Ureter (tissue), 1 donor: Measurements from ENCODE around the gene ERBIN. TPM values are rescaled to one million over a fixed set of nuclear protein-coding genes. Genes with fewer than 3 reads are reported as not detected.
"Not testable (repeated sequence)": the region's sequence is repeated elsewhere in the genome, so short reads cannot be mapped to it uniquely, and the experiment has no call there.

Experiments
- DNase-seq: peaks from one replicate; pipeline ENCODE4 v3.0.0-alpha.2; 2020; ENCODE audit warnings: low spot score
- total RNA-seq: library from RNA; stranded (reverse); gene quantifications from one replicate; pipeline ENCODE4 v1.2.4, GENCODE V29; 2023
- donor health status: DM: yes; HTN: yes; CAD: no.

Gene ERBIN
- total RNA-seq, 1 donor from 2014 or later, result 101 TPM

DNA sequence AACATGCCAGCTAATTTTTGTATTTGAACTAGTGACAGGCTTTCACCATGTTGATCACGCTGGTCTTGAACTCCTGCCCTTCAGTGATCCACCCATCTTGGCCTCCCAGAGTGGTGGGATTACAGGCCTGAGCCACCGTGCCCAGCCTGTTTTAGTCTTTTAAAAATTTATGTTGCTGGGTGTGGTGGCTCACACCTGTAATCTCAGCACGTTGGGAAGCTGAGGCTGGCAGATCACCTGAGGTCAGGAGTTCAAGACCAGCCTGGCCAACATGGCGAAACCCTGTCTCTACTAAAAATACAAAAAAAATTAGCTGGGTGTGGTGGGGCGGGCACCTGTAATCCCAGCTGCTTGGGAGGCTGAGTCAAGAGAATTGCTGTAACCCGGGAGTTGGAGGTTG, 10.7 kb upstream of the ERBIN start:
- DNase-seq, result not testable (repeated sequence)

- no peak for DNase-seq
Measured at GRCh38 chr5:65916066-65916465, 10.3 kb upstream of the ERBIN start.

DNA sequence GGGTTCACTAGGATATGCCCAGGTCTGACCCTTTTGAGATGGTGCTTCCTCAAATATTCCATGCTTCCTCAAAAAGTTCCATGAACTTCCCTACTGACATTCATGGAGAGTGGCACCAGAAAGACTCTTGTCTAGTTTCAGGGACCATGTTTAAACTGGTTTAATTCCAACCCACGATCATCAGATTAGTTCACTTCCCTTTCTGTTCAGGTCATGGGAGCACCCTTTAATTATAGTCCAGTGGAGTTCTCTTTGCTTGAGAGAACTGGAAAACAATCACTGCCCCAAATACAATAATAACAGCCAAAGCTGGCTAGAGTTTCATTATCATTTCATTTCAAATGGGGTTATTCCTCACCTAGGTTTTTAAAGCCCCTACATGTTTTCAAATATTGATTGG, 9.7 kb upstream of the ERBIN start:
- DNase-seq, result no peak

GRCh38 chr5:65919773-65920172, 6.6 kb upstream of the ERBIN start:
- no peak for DNase-seq

GRCh38 chr5:65923339-65923738, 3.0 kb upstream of the ERBIN start:
- no peak for DNase-seq

DNA sequence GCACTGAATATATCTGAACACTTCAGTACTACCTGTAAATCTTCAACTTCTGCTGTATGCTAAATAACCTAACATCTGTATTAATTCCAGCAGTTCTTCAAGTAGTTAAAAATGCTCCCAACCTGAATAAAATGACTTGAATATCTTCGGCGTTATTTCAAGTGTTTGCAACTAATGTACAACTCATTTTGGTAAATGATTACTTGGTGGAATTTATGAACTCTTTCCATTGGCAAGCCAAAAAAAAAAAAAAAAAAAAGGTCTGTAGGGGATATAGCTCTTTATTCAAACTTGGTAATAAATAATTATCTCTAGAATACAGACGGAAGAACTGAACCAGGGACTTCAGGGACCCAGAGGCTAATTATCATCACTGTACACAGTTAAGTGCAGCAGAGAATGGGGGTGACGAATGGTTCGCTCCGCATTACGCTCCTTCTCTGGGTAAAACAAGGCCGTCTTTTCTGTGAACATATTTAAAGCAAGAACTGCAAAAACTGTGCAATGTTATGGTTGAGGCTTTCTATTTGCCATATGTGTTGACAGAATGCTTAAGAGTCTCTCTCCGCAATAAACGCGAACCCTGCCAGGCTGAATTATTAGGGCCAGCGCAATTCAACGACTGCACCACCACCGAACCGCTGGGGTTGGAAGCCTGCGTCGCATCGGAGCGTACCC, 1.9 kb upstream of the ERBIN start:
- no peak for DNase-seq

- DNase-seq, result peak; percentile 75
Measured at GRCh38 chr5:65925044-65925600, 1.3 kb upstream of the ERBIN start.

DNA sequence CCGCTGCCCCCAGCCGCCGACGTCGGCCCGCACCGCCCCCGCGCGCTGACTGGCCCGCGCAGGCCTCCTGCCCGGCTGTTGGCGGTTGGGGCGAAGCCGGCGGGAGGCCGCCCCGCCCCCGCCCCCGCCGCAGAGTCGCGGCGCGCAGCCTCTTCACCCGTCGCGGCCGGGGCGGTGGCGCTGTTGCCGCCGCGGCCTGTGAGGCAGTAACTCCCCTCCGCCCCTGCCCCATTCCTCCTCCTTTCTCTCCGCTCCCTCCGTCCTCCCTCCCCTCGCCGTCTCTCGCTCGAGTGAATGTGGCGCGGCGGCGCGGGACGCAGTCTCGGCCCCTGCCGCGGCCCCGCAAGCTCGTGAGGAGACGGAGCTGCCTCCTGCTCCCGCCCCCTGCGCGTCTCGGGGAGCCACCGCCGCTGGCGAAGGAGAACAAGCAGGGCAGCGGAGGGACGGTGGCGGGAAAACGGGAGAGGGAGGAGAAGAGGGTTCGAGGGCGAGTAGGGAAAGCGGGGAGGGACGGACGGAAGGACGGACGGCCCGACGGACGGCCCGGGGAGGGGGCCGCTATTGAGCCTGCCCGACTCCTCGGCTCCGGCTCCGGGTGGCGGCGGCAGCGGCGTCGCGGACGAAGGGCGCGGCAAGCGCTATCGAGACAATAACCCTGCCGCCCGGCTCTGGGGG, 637 bp upstream of the ERBIN start:
- DNase-seq, result peak; percentile 84

DNA sequence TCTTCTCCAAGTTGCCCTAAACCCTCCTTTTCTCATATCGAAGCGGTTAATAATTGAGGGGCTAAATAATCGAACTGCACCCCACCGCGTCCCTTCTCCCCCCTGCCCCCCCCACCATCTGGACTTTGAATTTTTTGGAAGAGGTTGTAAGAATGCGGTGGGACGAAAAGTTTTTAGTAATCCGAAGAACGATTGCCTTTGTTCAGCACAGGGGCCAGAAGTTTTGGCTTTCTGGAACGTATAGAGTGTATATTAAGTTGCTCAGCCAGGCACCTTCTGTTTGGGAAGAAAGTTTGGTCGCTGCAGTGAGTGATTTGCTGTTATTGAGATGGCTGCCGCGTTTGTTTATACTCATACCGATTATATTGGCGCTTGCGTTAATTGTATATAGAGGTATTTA, 518 bp downstream of the ERBIN start:
- DNase-seq, result no peak

DNA sequence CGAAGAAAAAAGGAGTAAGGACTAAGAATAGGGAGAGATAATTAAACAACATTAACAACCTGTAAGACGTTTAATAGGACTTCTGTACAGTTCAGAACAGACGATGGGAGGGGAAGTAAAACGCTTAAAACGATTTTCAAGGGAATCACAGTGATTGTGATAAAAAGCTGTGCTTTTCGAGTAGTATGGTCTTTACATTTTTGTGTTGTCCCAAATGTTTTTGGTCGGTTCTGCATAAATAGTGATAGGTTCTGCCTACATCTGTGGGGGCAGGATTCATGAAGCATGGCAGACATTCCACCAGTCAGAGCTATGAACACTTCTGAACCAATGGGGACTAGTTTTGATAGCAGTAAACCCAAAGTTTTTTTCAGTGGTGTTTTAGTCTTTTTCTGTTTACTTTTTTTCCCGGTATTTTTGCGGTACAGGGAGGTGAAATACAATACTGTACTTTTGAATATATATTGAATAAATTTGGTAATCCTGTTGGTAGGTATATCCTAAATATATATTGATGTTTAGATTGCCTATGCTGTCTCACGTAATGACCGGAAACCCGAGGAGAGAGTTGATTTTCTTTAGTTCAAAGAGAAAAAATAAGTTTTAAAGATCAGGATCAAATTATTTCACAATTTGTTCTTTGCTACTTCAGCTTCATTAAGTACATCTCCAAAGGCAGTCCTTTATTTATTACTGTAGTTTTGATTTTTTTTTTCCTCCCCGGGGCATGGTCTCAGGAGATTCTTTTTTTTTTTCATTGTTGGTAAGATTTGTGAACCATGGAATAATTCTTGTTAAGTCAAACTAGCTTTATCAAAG, 1.3 kb downstream of the ERBIN start:
- no peak for DNase-seq

DNA sequence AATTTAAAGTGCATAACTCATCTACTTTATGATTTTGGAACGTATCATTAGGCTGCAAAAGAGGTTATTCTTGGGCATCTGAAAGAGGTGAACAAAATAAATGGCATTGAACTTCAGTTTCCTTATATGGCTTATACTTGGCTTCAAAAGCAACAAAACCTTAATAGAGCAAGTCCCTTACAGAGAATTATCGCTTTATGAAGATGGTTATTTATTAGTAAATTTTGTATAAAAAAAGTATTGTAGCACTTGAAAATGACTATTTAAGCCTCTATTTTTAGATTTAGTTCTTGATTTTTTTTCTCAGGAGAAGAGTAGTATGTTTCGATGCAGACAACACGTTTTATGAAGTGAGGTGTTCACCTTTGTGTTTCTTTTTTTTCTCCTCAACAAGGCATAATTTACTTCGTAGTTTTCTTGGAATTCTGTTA, 2.0 kb downstream of the ERBIN start:
- no peak for DNase-seq

DNA sequence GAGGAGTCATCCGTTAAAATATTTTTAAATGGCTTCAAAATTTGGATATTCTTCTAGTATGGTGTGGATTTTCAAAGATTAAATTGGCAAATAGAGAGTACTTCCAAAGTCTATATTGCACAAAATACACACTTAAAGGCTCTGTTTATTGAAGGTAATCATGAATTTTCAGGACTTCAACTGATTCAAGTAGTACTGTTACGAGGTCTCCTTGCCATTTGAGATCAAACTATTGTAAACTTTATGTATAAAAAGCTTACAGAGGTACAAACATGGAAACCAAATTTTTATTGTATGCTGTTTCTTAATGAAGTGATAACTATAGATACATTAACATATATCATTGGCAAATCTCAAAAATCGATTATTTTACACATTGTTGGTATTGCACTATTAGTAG, 2.5 kb downstream of the ERBIN start:
- no peak for DNase-seq

DNA sequence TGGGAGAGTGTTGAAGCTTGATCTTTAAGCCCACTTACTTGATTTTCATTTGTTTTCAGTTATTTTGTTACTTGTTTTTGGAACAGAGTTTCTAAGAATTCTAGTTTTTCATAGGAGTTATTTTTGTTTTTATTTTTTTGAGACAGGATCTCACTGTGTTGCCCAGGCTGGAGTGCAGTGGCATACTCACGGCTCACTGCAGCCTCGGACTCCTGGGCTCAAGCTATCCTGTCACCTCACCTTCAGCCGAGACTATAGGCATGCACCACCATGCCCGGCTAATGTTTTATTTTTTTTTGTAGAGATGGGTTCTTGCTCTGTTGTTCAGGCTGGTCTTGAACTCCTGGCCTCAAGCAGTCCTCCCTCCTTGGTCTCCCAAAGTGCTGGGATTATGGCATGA, 6.3 kb downstream of the ERBIN start:
- no peak for DNase-seq

GRCh38 chr5:65933295-65933694, 6.9 kb downstream of the ERBIN start:
- DNase-seq, result no peak

GRCh38 chr5:65938256-65938655, 11.9 kb downstream of the ERBIN start:
- DNase-seq, result no peak

DNA sequence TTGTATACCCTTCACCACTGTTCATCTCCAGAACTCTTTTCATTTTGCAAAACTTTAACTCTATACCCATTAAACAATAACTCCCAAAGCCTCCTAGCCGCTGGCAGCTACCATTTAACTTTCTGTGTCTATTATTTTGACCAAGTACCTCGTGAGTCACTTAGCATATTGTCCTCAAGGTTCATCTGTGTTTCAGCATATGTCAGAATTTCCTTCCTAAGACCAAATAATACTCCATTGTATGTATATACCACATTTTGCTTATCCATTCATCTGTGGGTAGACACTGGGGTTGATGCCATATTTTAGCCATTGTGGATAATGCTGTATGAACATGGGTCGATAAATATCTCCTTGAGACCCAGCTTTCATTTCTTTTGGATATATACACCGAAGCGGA, 17.4 kb downstream of the ERBIN start:
- no peak for DNase-seq

DNA sequence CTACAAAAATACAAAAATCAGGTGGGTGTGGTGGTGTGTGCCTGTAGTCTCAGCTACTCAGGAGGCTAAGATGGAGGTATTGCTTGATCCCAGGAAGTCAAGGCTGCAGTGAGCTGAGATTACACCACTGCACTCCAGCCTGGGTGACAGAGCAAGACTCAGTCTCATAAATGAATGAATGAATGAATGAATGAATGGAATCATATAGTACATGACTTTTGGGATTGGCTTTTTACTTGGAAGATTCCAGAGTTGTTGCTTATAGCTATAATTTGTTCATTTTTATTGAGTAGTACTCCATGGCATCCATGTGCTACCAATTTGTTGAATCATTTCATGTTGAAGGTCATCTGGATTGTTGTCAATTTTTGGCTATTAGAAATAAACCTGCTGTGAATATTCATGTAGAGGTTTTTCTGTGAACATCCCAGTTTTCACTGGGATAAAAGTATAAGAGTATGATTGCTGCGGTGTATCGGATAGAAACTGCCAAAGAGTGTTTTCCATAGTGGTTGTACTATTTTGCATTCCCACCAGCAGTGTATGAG, 19.9 kb downstream of the ERBIN start:
- DNase-seq, result no peak

DNA sequence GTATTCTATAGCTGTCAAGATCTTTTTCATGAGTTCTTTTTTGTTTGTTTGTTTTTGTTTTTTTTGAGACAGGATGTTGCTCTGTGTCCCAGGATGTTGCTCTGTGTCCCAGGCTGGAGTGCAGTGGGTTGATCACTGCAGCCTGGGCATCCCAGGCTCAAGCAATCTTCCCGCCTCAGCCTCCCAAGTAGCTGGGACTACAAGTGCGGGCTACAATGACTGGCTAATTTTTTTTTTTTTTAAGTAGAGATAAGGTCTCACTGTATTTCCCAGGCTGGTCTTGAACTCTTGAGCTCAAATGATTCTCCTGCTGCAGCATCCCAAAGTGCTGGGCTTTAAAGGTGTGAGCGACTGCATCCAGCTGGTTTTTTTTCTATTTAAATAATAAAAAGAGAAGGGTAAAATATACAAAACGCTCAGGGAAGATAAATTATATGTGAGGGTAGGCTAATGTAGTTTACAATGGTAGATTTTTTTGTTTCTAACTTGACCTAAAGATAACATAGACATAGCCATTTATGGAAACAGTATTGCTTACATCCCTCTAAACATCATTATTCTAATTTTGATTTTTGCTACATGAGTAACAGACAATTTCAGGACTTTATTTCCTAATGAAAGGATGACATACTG, 21.9 kb downstream of the ERBIN start:
- no peak for DNase-seq

DNA sequence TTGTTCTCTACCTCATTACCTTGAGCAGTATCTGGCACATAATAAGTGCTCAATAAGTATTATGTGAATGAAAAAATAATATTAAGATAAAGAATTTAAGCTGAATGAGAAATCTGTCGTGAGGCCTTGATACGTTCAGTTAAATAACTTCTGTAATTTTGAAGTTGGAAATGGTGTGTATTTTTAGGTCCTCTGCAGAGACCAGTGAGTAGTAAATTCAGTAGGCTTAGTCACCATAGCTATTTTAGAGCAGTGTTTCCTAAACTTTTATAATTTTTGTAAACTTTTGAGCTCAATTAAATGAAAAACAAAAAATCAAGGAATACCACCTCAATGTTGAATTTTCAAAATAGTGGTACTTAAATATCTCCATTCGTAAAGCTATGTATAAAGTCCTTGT, 25.0 kb downstream of the ERBIN start:
- DNase-seq, result no peak

DNA sequence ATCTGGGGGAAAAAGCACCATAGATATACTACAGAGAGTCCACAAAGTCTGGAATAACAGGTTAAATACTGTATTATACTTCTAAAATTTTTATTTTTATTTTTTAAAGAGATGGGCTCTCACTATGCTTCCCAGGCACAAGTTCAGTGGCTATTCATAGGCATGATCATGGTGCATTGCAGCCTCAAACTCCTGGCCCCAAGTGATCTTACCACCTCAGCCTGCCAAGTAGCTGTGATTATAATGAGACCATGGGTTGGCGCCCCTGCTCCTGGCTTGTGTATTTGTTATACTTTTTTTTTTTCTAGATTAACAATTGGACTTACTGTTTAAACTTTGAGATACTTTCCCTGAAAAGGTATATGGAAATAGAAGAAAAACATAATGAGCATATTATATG, 25.9 kb downstream of the ERBIN start:
- no peak for DNase-seq

DNA sequence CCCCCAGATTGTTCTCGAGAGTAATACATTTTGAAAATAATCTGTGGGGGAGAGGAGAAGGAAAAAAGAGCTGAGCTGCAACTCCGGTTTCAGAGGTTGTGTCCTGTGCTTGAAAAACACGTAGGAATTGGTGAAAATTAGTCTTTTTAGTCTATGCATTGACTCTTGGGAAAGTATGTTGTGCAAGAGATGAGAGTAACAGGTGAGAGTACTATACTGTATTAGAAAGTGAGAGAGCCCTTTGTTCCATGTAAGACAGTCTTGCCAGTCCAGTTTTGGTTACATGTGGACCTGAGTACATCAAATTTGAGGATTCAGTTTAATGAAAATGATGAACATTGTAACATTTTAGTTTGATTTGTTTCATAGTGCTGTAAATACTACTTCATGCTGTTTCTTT, 27.8 kb downstream of the ERBIN start:
- no peak for DNase-seq

GRCh38 chr5:65955746-65956145, 29.4 kb downstream of the ERBIN start:
- DNase-seq, result no peak
